ENCODE data around the gene ZNF644.
"Not testable (repeated sequence)": the region's sequence is repeated elsewhere in the genome, so short reads cannot be mapped to it uniquely, and the experiment has no call there.

ZNF644 gene

DNA sequence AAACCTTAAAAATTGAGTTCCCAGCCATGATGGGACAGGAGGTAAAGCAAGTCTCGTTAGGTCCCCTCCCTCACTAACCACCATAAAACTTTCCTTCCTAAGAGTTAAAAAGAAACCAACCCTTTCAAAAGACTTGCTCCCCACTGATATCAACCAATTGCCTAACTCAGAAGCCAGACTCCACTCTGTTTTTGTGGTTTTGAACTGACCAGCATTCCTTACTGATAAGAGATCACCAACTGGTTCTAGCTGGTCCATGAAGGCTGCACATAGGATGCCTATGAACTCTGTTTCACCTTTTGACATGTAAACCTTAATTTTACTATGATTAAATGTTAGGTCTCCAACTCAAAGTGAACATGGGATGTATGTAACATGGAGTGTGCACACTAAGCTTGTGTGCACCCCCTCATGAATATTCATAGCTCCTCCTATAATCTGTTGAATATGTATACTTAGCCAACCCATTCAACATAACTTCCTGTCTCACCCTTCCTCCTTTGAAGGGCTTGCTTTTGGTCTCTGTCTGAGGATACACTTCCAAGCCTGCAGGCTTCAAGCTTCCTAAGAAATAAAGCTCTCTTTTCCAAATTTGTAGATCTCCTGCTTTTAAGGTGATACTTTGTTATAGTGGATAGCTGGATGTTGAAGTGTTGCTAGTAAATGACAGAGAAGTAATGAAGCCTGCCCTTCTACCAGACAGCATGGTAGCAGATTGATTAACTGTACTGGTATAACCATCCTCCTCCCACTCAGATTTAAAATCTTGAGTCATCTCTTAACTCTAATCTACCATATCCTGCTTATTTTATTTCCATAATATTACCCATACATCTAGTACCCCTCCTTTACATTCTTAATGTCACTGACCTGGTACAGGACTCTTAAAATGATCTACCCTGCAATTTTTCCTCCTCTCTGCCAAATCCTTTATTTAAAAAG is 95.6 kb downstream of the ZNF644 start:
- no peak for DNase-seq

DNA sequence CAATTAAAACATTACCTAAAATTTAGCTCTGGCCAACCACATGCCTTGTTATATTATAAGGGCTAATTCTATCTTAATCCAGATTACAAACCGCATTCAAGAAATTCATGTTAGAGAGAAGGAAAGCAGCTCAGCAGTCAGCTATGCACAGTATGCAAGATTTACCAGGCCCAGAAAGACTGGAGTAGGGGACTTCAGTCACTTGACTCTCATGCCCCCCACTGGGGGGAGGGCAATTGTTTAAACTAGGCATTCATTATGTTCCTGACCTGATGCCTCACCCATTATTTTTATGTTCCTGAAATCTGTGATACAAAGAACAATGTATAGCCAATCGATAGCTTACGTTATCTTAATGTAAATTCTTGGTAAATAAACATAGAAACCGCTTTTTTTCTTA is 96.9 kb downstream of the ZNF644 start:
- no peak for DNase-seq

DNA sequence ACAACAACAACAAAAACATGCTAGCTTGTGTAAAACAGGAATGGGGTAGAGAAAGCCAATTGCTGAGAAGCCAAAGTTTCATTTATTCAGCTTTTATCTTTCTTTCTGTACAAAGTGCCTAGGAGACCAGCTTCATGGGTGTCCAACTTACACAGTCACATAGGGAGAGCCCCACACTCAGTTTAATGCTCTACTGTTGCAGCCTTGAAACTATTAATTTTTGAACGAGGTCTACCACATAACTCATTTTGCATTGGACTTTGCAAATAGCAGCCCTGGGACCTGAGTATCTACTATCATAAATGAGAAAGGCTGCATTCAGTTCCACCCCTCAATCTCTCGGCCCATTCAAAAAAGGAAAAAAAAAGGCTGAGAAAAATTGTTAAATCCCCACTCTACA is 98.8 kb downstream of the ZNF644 start:
- no peak for DNase-seq

DNA sequence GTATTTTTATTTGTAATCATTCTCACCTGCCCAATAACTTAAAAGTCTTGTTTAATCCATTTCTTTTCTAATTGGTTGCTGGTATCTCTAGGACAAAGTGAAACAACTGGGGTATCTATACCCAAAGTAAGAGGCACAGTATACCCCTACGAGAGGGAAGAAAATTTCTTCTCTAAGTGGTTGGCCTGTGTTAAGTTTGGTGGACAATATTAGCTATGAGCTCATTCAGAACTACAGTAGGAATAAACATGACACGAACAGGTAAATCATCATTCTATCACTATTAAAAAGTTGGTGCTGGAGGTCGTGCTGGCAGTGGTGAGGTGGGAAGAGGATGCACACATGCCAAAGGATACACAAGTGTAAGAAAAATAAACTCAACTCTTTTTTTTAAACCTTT is 99.6 kb downstream of the ZNF644 start:
- no peak for DNase-seq

DNA sequence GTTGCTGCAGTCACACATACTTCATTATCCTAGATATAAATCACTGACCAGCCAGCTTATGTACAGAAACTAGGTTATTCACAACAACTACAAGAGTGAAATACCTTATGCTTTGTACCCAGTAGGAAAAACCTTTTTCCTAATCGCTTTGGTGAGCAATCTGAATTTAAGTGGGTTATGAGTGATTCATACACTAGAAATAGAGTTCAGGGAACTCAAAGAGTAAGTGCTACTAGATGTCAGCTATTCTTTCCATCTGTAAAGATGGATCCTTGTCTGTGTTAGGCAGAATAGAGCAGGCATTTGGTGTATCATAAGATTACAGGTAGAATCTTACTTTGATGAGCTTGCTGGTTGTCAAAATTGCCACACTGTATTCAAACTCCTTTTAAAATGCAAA is 101.9 kb downstream of the ZNF644 start:
- no peak for DNase-seq

DNA sequence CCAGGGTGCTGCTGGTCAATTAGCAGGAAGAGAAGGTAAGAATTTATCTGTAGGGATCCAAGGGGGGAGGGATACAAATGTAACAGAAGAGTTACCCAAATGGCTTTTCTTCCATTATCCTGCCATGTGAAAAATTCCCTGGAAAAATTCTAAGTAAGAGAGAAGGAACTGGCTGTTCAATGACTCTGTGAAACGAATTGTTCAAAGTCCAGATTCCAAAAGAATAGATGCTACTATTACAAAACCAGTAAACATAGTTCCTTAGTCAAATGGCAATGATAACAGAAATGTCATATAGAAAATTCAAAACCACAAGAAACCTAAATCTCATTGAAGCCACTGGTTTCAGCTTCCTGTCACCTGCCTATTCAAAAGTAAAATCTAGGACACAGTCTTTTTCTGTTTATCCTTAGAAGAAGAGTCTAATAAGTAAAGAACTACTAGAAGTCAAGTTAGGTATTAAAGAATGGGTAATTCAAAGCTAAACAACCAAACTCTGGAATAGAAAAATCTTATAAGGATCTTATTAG is 102.6 kb downstream of the ZNF644 start:
- DNase-seq: no peak

DNA sequence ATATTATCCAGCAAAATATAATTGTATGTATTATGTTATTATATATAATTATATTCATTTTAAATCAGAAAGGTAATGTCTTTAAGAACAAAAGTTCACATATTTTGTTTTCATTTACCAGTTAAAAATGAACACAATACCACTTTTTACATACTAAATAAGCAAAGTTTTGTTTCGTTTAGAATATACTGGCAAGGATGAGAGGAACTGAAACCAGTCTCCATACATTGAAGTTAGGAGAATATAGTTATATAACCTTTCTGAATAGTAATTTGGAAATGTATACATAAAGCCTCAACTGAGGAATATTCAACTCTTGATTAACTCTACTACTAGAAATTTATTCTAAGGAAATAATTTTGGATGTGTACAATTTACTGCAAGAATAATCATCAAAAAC is 110.5 kb downstream of the ZNF644 start:
- DNase-seq: no peak

DNA sequence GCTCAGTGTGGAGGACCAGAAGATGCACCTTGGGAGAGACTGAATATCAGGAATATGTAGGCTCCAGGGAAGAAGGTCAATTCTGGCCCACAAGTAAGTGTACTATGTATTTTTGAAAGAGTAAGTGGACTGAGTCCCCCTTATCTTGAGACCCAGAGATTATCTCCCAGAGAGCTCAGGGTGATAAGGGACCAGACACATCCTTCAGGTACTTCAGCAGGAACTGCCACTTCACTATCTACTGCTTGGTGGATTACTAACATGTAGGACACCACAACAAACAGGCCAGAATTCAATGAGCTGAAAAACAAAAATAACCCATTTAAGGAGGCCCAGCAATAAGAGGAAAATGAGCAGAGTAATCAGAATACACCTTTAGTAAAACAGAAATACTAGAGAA is 119.2 kb downstream of the ZNF644 start:
- DNase-seq: no peak

DNA sequence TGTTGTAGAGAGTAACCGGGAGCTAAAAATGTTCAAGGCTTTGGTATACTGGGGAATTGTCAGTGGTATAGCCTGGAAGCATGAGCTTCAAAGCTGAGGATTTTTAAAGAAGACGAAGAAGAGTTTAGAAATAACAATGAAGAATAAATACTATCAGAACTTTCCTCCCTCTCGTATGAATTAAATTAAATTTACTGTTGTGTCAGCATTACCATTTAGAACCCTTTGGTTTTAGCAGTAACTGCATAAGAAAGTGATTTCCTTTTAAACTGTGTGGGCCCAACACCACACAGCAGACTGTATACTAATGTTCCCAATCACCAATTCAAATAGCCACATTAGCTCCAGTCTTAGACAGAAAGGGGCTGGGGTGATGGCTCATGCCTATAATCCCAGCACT is 122.6 kb downstream of the ZNF644 start:
- no peak for DNase-seq

DNA sequence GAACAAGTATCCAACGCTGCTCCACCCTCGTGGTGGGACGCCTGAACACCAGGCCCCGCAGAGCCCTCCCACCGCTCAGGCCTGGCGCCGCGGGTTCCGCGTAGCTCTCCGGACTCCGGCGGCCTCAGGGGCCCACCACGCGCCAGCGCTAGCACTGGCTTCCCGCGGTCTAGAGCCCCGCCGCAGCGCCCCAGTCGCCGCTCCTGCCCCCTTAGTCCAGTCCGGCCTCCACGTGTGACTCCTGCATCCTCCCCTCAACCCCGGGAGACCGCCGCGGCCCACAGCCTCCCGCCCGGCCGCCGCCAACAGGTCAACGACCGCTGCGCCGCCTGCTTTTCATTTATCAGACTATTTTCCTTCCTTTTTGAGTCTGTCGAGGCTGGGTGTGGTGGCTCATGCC is 128.2 kb downstream of the ZNF644 start:
- not testable (repeated sequence) for DNase-seq

DNA sequence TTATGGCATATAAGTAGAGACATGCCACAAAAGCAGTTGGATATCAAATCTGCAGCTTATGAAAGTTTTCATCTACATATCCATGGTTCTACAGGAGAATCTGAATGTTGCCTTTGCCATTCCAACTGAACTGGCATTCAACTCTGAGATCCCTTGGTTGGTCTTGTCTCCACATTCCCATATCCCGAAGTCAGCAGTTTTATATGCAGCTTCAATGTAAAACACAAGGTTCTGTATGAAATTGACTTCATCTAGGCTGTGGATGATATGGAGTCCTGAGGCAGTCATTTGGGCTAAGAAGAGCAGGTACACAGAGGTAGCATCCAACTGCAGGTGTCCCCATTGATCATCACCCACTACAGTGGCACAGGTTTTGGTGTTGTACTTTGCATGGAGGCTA is 129.0 kb downstream of the ZNF644 start:
- DNase-seq: not testable (repeated sequence)

DNA sequence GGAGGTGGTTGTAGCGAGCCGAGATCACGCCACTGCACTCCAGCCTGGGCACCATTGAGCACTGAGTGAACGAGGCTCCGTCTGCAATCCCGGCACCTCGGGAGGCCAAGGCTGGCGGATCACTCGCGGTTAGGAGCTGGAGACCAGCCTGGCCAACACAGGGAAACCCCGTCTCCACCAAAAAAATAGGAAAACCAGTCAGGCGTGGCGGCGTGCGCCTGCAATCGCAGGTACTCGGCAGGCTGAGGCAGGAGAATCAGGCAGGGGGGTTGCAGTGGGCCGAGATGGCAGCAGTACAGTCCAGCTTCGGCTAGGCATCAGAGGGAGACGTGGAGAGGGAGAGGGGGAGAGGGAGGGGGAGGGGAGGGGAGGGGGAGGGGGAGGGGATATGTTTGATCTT is 129.6 kb downstream of the ZNF644 start:
- not testable (repeated sequence) for DNase-seq

DNA sequence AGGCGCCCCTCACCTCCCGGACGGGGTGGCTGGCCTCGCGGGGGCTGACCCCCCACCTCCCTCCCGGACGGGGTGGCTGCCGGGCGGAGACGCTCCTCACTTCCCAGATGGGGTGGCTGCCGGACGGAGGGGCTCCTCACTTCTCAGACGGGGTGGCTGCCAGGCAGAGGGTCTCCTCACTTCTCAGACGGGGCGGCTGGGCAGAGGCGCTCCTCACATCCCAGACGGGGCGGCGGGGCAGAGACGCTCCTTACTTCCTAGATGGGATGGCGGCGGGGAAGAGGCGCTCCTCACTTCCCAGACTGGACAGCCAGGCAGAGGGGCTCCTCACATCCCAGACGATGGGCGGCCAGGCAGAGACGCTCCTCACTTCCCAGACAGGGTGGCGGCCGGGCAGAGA is 130.1 kb downstream of the ZNF644 start:
- DNase-seq: not testable (repeated sequence)

DNA sequence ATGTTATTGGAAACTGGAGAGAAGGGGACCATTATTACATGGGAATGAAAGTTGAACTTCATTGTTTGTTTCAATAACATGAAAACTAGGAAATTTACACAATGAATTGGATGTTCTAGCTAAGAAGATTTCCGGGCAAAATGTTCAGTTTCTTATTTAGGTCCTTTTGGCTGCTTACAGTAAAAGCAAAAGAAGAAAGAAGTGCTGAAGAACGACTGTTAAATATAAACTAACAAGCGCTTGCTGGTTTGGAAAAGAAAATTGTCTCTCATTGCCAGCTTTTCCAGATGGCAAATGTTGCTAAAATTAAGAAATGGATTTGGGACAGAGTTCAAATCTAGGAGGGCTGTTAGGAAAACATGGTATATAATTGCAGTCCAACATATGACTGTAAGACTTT is 139.6 kb downstream of the ZNF644 start:
- no peak for DNase-seq

DNA sequence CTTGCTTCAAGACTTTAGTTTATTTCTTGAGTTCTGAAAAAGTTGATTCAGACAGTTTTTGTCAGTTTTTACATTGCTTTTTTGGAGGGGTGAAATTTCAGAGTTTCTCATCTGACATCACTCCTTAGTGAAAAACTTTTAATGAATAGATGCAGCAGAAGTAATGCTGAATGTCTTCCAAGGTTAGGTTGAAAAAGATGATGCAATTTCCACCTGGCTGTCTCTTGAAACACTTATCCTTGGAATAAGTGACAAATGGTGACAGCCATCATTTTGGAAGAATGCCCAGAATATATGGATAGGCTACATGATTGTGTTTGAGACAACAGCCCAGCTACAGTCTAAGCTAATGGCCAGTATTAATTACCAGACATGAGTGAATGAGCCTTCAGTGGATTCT is 140.8 kb downstream of the ZNF644 start:
- DNase-seq: no peak

DNA sequence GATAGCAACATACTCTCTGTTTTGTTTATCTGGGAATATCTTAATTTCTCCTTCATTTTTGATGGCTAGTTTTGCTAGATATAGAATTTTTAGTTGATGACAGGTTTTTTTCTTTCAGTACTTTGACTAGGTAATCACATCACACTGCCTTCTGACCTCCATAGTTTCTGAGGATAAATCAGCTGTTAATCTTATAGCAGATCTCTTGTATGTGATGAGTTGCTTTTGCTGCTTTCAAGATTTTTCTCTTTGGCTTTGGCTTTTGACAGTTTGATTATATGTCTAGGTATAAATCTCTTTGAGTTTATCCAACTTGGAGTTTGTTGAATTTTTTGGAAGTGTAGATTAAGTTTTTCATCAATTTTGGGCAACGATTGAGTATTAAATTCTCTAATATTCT is 142.6 kb downstream of the ZNF644 start:
- no peak for DNase-seq

DNA sequence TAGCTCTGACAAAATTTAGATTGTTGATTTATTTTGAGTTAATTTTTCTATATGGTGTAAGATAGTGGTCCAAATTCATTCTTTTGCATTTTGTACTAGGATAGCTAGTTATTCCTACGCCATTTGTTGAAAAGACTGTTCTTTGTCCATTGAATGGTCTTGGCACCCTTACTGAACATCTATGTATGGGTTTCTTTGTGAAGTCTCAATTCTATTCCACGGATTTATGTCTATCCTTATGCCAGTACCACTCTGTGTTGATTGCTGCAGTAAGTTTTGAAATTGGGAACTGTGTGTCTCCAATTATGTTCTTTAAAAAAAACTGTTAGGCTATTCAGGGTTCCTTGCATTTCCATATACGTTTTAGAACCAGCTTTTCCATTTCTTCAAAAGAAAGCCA is 145.7 kb downstream of the ZNF644 start:
- DNase-seq: no peak

All from SHP77 (cell line).